Muscle of back (tissue), 11 donors: Measurements from ENCODE around the gene NYAP2. TPM values are rescaled to one million over a fixed set of nuclear protein-coding genes. Genes with fewer than 3 reads are reported as not detected.

Source experiments
- DNase-seq, 3 donors: peaks; one replicate each; pipeline versions ENCODE4 v3.0.0 to v3.0.0-alpha.2; 2013
- polyA plus RNA-seq, 10 donors: library from polyadenylated mRNA; unstranded; fragments of 120-200 nt; gene quantifications; one replicate each; pipeline ENCODE4 v1.2.1, GENCODE V29; 2013; ENCODE audit not compliant: insufficient read length in 10 of 10

Gene NYAP2
- polyA plus RNA-seq, 10 donors: 0.04 to 0.48 (median 0.21) TPM; not detected in 1

- DNase-seq: no peak
Measured at GRCh38 chr2:225428360-225428759, 28.9 kb downstream of the NYAP2 start.

- DNase-seq: peak; percentile 17 to 60 (median 28)
Measured at GRCh38 chr2:225429717-225430116, 30.2 kb downstream of the NYAP2 start.

- DNase-seq: peak in 1 of 3 donors; percentile 14
Measured at GRCh38 chr2:225431105-225431863, 31.8 kb downstream of the NYAP2 start.

- DNase-seq: no peak
Measured at GRCh38 chr2:225434014-225434413, 34.5 kb downstream of the NYAP2 start.

- DNase-seq: no peak
Measured at GRCh38 chr2:225437319-225437718, 37.8 kb downstream of the NYAP2 start.

GRCh38 chr2:225438248-225438647 is 38.7 kb downstream of the NYAP2 start:
- no peak for DNase-seq

GRCh38 chr2:225452677-225453076 is 53.2 kb downstream of the NYAP2 start:
- DNase-seq: no peak

GRCh38 chr2:225454412-225454811 is 54.9 kb downstream of the NYAP2 start:
- no peak for DNase-seq

GRCh38 chr2:225456619-225457260 is 57.2 kb downstream of the NYAP2 start:
- no peak for DNase-seq

GRCh38 chr2:225457482-225457881 is 58.0 kb downstream of the NYAP2 start:
- DNase-seq: no peak

GRCh38 chr2:225458431-225459117 is 59.1 kb downstream of the NYAP2 start:
- no peak for DNase-seq

GRCh38 chr2:225462417-225462816 is 62.9 kb downstream of the NYAP2 start:
- DNase-seq: no peak

GRCh38 chr2:225462945-225463344 is 63.4 kb downstream of the NYAP2 start:
- DNase-seq: no peak

- DNase-seq: no peak
Measured at GRCh38 chr2:225463449-225463848, 63.9 kb downstream of the NYAP2 start.

GRCh38 chr2:225464346-225465025 is 65.0 kb downstream of the NYAP2 start:
- DNase-seq: no peak

GRCh38 chr2:225465827-225466226 is 66.3 kb downstream of the NYAP2 start:
- DNase-seq: no peak

GRCh38 chr2:225466891-225467604 is 67.5 kb downstream of the NYAP2 start:
- DNase-seq: no peak

GRCh38 chr2:225468131-225468530 is 68.6 kb downstream of the NYAP2 start:
- no peak for DNase-seq

- no peak for DNase-seq
Measured at GRCh38 chr2:225471039-225471438, 71.5 kb downstream of the NYAP2 start.

- no peak for DNase-seq
Measured at GRCh38 chr2:225471482-225471881, 72.0 kb downstream of the NYAP2 start.

GRCh38 chr2:225472161-225472560 is 72.7 kb downstream of the NYAP2 start:
- DNase-seq: no peak

GRCh38 chr2:225479386-225479785 is 79.9 kb downstream of the NYAP2 start:
- DNase-seq: no peak
